ENCODE measurements around the gene SRGAP3. TPM values are rescaled to one million over a fixed set of nuclear protein-coding genes. Genes with fewer than 3 reads are reported as not detected.
A peak's percentile ranks its signal among the peaks of the same experiment; 100 is the strongest.
"Not testable (repeated sequence)": the region's sequence is repeated elsewhere in the genome, so short reads cannot be mapped to it uniquely, and the experiment has no call there.

SRGAP3 gene
- total RNA-seq, 1 donor from 2014 or later: 16.0 TPM

DNA sequence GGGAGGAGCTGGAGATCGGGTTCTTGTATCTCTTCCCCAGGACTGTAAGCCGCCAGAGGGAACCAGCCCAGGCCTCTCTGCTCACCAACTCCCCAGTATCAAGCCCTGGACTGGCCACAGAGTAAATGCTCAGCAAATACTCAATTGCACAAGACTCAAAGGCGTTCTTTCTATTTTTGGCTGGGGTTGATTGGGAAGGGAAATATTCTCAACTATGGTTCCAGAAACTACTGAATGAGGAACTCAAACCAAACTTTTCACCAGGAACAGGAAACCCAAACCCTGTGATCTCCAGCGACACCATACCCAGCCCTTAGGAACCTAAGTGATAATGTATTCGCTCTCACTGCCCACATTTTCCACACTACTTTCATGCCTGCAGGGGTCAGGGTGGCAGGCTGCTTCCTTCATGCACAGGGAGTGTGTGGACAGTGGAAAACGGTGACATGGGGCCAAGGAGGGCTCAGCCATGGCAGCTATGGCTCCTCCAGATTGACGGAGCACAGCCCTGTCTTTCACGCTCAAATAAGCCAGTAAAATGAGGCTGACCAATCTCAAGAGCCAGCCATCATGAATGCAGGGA lies 161.5 kb downstream of the SRGAP3 start:
- DNase-seq (ENCODE audit: low read depth): no peak

- not testable (repeated sequence) for DNase-seq (ENCODE audit: low read depth)
These were observed 164.0 kb downstream of the SRGAP3 start for GRCh38 chr3:9085428-9085827.

- no peak for DNase-seq (ENCODE audit: low read depth)
These were observed 168.1 kb downstream of the SRGAP3 start for GRCh38 chr3:9081184-9081818.

GRCh38 chr3:9080163-9080562 lies 169.3 kb downstream of the SRGAP3 start:
- DNase-seq (ENCODE audit: low read depth): no peak

DNA sequence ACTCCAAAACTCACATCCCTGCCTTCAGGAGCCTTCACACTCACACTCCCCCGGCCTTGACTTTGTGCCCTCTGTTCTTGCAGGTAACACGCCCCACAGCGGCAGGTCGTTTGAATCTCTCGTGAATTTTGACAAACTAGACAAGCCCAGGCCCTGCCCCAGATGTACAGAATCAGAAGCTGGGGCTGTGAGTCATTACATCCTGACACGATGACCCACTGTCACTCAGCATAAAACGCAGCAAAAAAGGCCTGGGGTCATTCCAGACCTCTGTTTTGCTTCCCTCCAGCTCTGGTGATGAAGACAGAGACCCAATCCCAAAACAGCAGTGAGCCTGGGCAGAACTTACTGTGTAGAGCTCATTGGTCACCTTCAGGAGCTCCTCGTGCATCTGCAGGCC lies 169.8 kb downstream of the SRGAP3 start:
- DNase-seq (ENCODE audit: low read depth): no peak

DNA sequence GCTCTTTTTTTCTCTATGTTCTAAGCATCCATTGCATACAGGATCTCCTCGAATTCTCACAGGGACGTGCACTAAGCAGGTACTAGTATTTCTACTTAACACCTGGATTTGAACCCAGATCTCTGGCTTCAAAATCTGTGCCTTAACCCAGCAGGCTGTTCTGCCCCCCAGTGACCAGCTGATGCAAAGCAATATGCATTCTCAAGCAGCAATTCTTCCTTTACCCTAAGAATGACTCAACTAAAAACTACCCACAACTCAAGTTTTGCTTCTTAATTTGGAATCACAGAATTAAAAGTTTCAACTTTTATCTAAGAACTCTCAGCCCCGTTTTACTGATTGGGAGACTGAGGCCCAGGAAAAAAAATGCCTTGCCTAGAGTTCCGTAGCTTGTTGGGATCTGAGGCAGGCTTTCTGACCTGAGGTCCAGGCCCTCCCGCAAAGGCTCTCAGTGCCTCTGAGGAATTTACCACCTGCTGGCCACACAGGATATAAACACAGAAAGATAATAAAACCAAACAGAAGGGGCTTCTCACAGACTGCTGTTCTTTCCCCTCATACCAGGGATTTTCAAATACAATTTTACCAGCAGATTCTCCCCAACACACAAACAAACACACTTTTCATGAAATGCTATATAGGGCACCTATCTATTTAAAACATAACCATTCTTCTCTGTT lies 170.7 kb downstream of the SRGAP3 start:
- DNase-seq (ENCODE audit: low read depth): peak; percentile 7

DNA sequence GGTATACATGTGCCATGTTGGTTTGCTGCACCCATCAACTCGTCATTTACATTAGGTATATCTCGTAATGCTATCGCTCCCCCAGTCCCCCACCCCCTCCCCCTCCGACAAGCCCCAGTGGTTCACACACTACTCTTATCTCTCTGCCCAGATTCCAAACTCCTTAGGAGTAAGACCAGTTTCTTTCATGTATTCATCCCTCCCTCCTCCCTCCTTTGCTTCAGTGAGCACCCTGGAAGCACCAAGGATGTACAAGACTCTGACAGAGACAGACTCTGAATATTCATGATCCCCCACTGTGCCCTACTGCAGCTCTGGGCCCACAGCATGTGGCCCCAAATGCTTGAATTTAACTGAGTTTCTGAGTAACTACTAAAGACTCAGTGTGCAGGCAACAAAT lies 172.4 kb downstream of the SRGAP3 start:
- no peak for DNase-seq (ENCODE audit: low read depth)

DNA sequence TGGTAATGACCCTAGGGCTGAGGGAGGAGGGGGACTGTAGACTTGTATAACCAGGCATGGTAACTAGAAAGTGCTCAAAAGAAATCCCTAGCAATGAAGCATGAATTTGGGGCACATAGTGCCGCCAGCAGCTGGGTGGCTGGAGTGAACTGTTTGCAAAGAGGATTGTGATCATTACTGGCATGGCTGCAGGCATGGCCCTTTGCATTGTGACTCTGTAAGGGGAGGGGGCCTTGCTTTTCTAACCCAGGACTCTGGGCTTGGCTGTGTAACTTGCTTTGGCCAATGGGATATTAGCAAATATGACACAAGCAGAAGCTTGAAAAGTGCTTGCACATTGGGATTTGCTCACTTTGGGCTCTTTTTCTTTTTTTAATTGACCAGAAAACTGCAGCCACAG lies 173.7 kb downstream of the SRGAP3 start:
- DNase-seq (ENCODE audit: low read depth): no peak

- DNase-seq (ENCODE audit: low read depth): no peak
These were observed 175.4 kb downstream of the SRGAP3 start for GRCh38 chr3:9074079-9074478.

- DNase-seq (ENCODE audit: low read depth): no peak
These were observed 176.8 kb downstream of the SRGAP3 start for GRCh38 chr3:9072667-9073009.

DNA sequence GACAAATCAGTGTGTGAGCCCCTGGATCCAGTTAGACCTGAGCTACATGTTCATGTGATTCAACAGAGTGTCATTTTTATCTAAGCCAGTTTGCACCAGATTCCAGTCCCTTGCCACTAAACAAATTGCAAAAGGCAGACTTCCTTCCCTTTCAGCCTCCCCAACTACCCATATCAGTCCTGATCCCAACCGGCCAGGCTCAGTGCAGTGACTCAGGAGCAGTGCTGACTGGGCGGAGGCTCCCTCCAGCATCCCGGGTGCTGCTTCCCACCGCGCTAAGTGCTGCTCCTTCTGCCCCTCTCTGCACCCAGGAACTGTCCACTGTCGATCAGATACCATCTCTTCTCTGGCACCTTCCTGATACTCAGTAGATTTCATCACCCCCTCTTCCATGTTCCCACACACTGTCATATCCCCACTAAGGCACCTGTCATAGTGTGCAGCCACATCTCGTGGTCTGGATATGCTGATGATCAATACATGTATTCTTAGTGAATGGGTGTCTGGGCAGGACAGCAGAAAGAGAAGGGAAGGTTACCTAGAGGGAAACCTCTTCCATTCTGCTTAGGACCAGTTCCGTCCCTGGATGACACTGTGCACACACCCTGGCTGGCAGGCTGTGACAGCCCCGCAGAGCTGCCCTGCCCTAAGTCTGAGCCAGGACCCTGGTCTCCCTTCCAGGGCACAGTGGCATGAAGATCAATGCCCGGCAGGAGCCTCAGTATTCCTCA lies 177.3 kb downstream of the SRGAP3 start:
- DNase-seq (ENCODE audit: low read depth): no peak

GRCh38 chr3:9070961-9071360 lies 178.5 kb downstream of the SRGAP3 start:
- DNase-seq (ENCODE audit: low read depth): no peak

- DNase-seq (ENCODE audit: low read depth): no peak
These were observed 179.5 kb downstream of the SRGAP3 start for GRCh38 chr3:9069971-9070370.

DNA sequence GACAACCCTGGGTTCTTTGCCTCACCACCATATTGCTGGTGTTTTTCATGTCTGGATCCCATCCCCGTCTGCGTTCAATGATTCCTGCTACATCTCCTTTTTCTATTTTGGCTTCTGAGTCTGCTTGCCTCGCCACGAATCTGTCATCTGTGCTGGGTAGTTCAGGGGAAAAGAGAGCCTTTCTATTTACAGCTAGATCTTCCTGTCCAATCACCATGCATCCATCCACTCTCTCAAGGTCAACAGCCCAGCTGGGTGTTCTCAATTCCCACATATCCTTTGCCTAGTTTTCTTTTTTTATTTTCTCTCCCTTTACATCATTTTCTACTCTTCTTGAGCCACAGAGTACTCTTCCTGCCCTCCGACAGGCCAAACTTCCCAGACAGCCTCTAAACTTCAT lies 181.4 kb downstream of the SRGAP3 start:
- DNase-seq (ENCODE audit: low read depth): no peak

- peak; percentile 51 for DNase-seq (ENCODE audit: low read depth)
These were observed 182.0 kb downstream of the SRGAP3 start for GRCh38 chr3:9067352-9067975.

- DNase-seq (ENCODE audit: low read depth): no peak
These were observed 182.7 kb downstream of the SRGAP3 start for GRCh38 chr3:9066775-9067174.

DNA sequence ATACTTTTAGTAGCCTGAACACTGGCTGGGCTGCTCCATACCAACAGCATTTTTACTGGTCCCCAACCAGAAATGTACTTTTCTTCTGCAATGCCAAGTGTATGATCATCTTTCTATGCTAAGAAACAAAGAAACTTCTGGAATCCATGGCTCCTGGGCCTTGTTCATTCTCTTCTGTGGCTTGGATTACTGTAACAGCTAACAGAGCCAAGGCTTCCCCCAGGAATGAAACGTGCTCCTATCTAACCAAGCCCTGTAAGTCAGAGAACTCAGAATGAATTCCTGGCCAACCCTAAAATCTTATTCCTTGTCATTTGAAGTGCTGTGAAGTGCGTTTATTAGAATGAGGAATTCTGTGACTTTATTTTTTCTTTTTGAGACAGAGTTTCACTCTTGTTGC lies 183.3 kb downstream of the SRGAP3 start:
- DNase-seq (ENCODE audit: low read depth): no peak

GRCh38 chr3:9064850-9065249 lies 184.6 kb downstream of the SRGAP3 start:
- DNase-seq (ENCODE audit: low read depth): no peak

DNA sequence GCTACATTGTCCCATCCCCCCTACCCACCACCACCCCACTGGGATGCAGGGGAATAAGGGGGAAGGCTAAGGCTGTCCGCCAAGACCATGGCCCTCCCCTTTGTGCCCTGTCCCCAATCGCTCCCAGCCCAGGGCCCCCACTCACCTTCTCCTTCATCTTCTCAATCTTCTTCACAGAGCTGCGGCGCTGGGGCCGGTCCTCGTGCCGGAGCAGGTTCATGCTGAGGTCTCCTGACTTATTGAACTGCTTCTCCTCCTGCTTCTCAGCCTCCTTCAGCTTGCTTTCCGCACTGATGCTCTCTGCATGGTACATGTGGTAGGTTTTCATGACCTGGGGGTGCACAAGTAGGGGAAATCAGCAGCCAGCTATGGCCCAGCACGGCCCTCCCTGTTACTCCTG lies 185.2 kb downstream of the SRGAP3 start:
- no peak for DNase-seq (ENCODE audit: low read depth)

DNA sequence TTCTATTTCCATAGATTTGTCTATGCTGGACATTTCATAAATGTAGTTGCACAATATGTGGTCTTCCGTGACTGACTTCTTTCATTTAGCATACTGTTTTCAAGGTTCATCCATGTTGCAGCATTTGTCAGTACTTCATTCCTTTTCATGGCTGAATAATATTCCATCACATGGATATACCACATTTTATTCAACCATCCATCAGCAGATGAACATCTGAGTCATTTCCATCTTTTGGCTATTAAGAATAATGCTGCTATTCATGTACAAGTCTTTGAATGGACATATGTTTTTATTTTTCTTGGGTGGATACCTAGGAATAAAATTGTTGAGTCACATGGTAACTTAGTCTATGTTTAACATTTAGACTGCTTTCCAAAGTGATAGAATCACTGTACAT lies 186.9 kb downstream of the SRGAP3 start:
- DNase-seq (ENCODE audit: low read depth): no peak

- no peak for DNase-seq (ENCODE audit: low read depth)
These were observed 187.8 kb downstream of the SRGAP3 start for GRCh38 chr3:9061634-9062033.
